Measurements from ENCODE around the gene NUDT5.

NUDT5 gene

DNA sequence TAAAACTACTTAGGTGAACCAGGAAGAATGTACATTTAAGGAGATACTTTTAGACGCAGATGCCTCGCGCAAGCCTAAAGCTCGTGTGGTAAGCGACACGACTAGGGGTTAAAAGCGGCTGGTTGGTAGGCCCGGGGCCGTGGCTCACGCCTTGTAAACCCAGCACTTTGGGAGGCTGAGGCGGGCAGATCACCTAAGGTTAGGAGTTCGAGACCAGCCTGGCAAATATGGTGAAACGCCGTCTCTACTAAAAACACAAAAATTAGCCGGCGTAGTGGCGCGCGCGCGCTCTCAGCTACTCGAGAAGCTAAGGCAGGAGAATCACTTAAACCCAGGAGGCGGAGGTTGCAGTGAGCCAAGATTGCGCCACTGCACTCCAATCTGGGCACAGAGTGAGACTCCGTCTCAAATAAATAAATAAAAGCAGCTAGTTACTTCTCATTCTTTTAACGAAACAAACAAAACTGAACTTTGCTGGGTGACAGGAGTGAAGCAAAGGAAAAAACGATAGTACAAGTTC, 879 bp downstream of the NUDT5 start:
- peak in 2 of 3 donors; percentile 39 to 55 for DNase-seq
- H3K4me1 ChIP-seq (ENCODE audit: control extremely low read depth in 1 of 4, control insufficient read depth in 4 of 4, insufficient read depth in 4 of 4, low read length in 3 of 4) = peaks cover 14 to 46% (median 29%) of the 10 kb centered on the region in 4 experiments
- POLR2A ChIA-PET = interaction anchor here (2.1 kb wide), 1 partner anchor 11 kb away, joined by 7 read pairs; no protein-coding TSS in a partner anchor
- WGBS (ENCODE audit: insufficient coverage) = 18% methylated on average over 27 of the region's 27 CpGs
- CTCF ChIA-PET = interaction anchor here (0.9 to 4.4 kb wide), 3 partner anchors 15 to 63 kb away, joined by 4 to 27 read pairs (median 11); no protein-coding TSS in a partner anchor
- H3K9me3 ChIP-seq (ENCODE audit: control extremely low read depth in 1 of 5, control insufficient read depth in 4 of 5, insufficient read depth in 2 of 5, low read depth in 1 of 5, low read length in 4 of 5) = no peaks in the 10 kb centered on the region
- peaks cover 3 to 20% (median 8%) of the 10 kb centered on the region in 4 experiments for H3K36me3 ChIP-seq (ENCODE audit: control insufficient read depth in 4 of 4, insufficient read depth in 4 of 4, low read length in 3 of 4)
- H3K4me3 ChIP-seq (ENCODE audit: control insufficient read depth in 1 of 7, extremely low read depth in 1 of 7, insufficient read depth in 4 of 7, low read depth in 2 of 7, low read length in 6 of 7) = peak overlapping the region in 6 of 7 experiments; percentile 87 to 100 (median 97)
- no peaks in the 10 kb centered on the region for H3K27me3 ChIP-seq (replicated peaks in 2 of 5; ENCODE audit: control insufficient read depth in 4 of 5, insufficient read depth in 5 of 5, low read length in 4 of 5)
- H3K27ac ChIP-seq (ENCODE audit: insufficient read depth in 1 of 2, low read depth in 1 of 2, low read length in 2 of 2, poor library complexity in 1 of 2, severe bottlenecking in 2 of 2) = peak overlapping the region; percentile 94 to 96

DNA sequence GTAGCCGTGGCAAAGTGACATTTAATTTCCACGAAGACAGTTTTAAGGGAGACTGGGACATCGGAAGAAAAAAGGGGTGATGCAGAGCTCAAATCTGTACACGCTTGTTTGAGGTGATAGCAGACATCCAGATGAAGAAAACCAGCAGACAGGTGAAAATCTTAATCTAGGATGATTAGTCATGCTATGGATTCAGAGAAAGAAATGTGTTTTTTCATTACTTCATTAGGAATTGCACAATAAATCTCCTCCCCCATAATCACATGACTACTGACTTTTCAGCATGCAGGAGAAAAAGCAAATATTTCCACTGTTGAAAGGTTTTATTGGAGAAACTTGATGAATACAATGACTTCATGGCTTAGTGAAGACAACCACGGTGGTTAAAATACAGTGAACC, 2.5 kb downstream of the NUDT5 start:
- H3K9me3 ChIP-seq (ENCODE audit: control extremely low read depth in 1 of 5, control insufficient read depth in 4 of 5, insufficient read depth in 2 of 5, low read depth in 1 of 5, low read length in 4 of 5) = no peaks in the 10 kb centered on the region
- no peak overlapping the region for H3K27ac ChIP-seq (ENCODE audit: insufficient read depth in 1 of 2, low read depth in 1 of 2, low read length in 2 of 2, poor library complexity in 1 of 2, severe bottlenecking in 2 of 2)
- CTCF ChIA-PET = interaction anchor here (1.2 to 1.6 kb wide), 2 partner anchors 21 to 53 kb away, joined by 3 to 7 read pairs; no protein-coding TSS in a partner anchor
- H3K4me1 ChIP-seq (ENCODE audit: control extremely low read depth in 1 of 4, control insufficient read depth in 4 of 4, insufficient read depth in 4 of 4, low read length in 3 of 4) = peaks cover 14 to 43% (median 26%) of the 10 kb centered on the region in 4 experiments
- no peak overlapping the region for H3K4me3 ChIP-seq (ENCODE audit: control insufficient read depth in 1 of 7, extremely low read depth in 1 of 7, insufficient read depth in 4 of 7, low read depth in 2 of 7, low read length in 6 of 7)
- 98% methylated on average over 4 of the region's 5 CpGs for WGBS (ENCODE audit: insufficient coverage)
- DNase-seq = peak in 1 of 3 donors; percentile 17
- H3K36me3 ChIP-seq (ENCODE audit: control insufficient read depth in 4 of 4, insufficient read depth in 4 of 4, low read length in 3 of 4) = peaks cover 0 to 11% (median 1%) of the 10 kb centered on the region in 4 experiments
- POLR2A ChIA-PET = no interaction called here
- H3K27me3 ChIP-seq (replicated peaks in 2 of 5; ENCODE audit: control insufficient read depth in 4 of 5, insufficient read depth in 5 of 5, low read length in 4 of 5) = no peaks in the 10 kb centered on the region

DNA sequence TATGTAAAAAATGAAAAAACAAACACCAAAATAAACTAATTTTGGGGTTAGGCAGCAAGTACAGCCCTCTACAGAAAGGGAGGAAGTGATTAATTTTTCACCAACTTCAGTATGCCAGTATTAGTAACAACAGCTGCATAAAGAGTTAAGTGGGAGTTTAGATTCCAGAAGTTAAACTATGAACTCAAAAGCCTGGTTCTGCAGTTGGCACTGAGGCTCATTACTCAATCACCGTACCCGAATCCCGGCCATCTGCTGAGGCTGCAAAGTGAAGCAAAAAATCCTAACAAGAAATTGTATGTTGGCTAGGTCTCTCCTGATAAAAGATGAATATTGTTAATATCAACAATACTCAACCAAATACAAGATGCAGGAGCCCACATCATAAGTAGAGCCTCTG, 4.0 kb downstream of the NUDT5 start:
- POLR2A ChIA-PET = no interaction called here
- H3K4me3 ChIP-seq (ENCODE audit: control insufficient read depth in 1 of 7, extremely low read depth in 1 of 7, insufficient read depth in 4 of 7, low read depth in 2 of 7, low read length in 6 of 7) = no peak overlapping the region
- H3K9me3 ChIP-seq (ENCODE audit: control extremely low read depth in 1 of 5, control insufficient read depth in 4 of 5, insufficient read depth in 2 of 5, low read depth in 1 of 5, low read length in 4 of 5) = no peaks in the 10 kb centered on the region
- DNase-seq = no peak
- H3K36me3 ChIP-seq (ENCODE audit: control insufficient read depth in 4 of 4, insufficient read depth in 4 of 4, low read length in 3 of 4) = peaks cover 0 to 19% (median under 1%) of the 10 kb centered on the region in 4 experiments
- CTCF ChIA-PET = interaction anchor here (1.3 kb wide), 1 partner anchor 22 kb away, joined by 3 read pairs; no protein-coding TSS in a partner anchor
- H3K4me1 ChIP-seq (ENCODE audit: control extremely low read depth in 1 of 4, control insufficient read depth in 4 of 4, insufficient read depth in 4 of 4, low read length in 3 of 4) = peaks cover 14 to 34% (median 20%) of the 10 kb centered on the region in 4 experiments
- no CpG with 5 or more reads among the region's 3 CpGs for WGBS (ENCODE audit: insufficient coverage)
- H3K27me3 ChIP-seq (replicated peaks in 2 of 5; ENCODE audit: control insufficient read depth in 4 of 5, insufficient read depth in 5 of 5, low read length in 4 of 5) = no peaks in the 10 kb centered on the region
- no peak overlapping the region for H3K27ac ChIP-seq (ENCODE audit: insufficient read depth in 1 of 2, low read depth in 1 of 2, low read length in 2 of 2, poor library complexity in 1 of 2, severe bottlenecking in 2 of 2)

- ChIA-PET POLR2A (no interaction called here), CTCF (no interaction called here)
- H3K9me3 ChIP-seq (ENCODE audit: control extremely low read depth in 1 of 5, control insufficient read depth in 4 of 5, insufficient read depth in 2 of 5, low read depth in 1 of 5, low read length in 4 of 5) = no peaks in the 10 kb centered on the region
- DNase-seq = no peak
- H3K4me1 ChIP-seq (ENCODE audit: control extremely low read depth in 1 of 4, control insufficient read depth in 4 of 4, insufficient read depth in 4 of 4, low read length in 3 of 4) = peaks cover 3 to 36% (median 12%) of the 10 kb centered on the region in 4 experiments
- WGBS (ENCODE audit: insufficient coverage) = 100% methylated on average over 3 of the region's 10 CpGs
- no peaks in the 10 kb centered on the region for H3K27me3 ChIP-seq (replicated peaks in 2 of 5; ENCODE audit: control insufficient read depth in 4 of 5, insufficient read depth in 5 of 5, low read length in 4 of 5)
- H3K27ac ChIP-seq (ENCODE audit: insufficient read depth in 1 of 2, low read depth in 1 of 2, low read length in 2 of 2, poor library complexity in 1 of 2, severe bottlenecking in 2 of 2) = no peak overlapping the region
- peaks cover 0 to 35% (median 7%) of the 10 kb centered on the region in 4 experiments for H3K36me3 ChIP-seq (ENCODE audit: control insufficient read depth in 4 of 4, insufficient read depth in 4 of 4, low read length in 3 of 4)
- no peak overlapping the region for H3K4me3 ChIP-seq (ENCODE audit: control insufficient read depth in 1 of 7, extremely low read depth in 1 of 7, insufficient read depth in 4 of 7, low read depth in 2 of 7, low read length in 6 of 7)
These were observed 6.3 kb downstream of the NUDT5 start for GRCh38 chr10:12189426-12189825.

- peaks cover 3 to 29% (median 7%) of the 10 kb centered on the region in 4 experiments for H3K4me1 ChIP-seq (ENCODE audit: control extremely low read depth in 1 of 4, control insufficient read depth in 4 of 4, insufficient read depth in 4 of 4, low read length in 3 of 4)
- H3K27ac ChIP-seq (ENCODE audit: insufficient read depth in 1 of 2, low read depth in 1 of 2, low read length in 2 of 2, poor library complexity in 1 of 2, severe bottlenecking in 2 of 2) = no peak overlapping the region
- CTCF ChIA-PET = no interaction called here
- POLR2A ChIA-PET = no interaction called here
- 100% methylated on average over 2 of the region's 6 CpGs for WGBS (ENCODE audit: insufficient coverage)
- no peak for DNase-seq
- H3K9me3 ChIP-seq (ENCODE audit: control extremely low read depth in 1 of 5, control insufficient read depth in 4 of 5, insufficient read depth in 2 of 5, low read depth in 1 of 5, low read length in 4 of 5) = no peaks in the 10 kb centered on the region
- peaks cover 0 to 36% (median 8%) of the 10 kb centered on the region in 4 experiments for H3K36me3 ChIP-seq (ENCODE audit: control insufficient read depth in 4 of 4, insufficient read depth in 4 of 4, low read length in 3 of 4)
- no peaks in the 10 kb centered on the region for H3K27me3 ChIP-seq (replicated peaks in 2 of 5; ENCODE audit: control insufficient read depth in 4 of 5, insufficient read depth in 5 of 5, low read length in 4 of 5)
- no peak overlapping the region for H3K4me3 ChIP-seq (ENCODE audit: control insufficient read depth in 1 of 7, extremely low read depth in 1 of 7, insufficient read depth in 4 of 7, low read depth in 2 of 7, low read length in 6 of 7)
These were observed 7.0 kb downstream of the NUDT5 start for GRCh38 chr10:12188656-12189055.

DNA sequence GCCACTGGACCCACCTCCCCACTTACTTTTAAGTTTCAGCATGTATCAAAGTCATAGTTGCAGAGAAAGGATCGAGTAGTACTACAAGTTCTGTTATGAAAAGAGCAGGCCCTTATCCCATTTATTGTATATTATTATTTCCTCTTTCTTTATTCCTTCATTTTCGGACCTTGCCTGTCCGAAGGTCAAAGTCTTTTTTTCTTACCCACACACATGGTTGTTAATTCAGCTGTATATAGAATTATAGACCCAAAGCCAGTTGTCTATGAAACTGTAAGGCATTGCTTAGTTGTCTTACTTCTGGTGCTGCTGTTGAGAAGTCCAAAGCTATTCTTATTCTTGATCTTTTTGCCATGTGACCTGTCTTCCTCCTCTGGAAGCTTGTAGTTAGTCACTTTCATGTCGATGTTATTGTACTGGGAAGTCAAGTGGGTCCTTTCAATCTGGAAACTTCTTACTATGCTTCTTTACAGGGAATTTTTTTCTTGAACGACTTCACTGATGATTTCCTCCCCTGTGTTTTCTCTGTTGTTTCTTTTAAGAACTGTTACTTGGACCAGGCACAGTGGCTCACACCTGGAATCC, 8.3 kb downstream of the NUDT5 start:
- Histone ChIP-seq H3K4me3 (ENCODE audit: control insufficient read depth in 1 of 7, extremely low read depth in 1 of 7, insufficient read depth in 4 of 7, low read depth in 2 of 7, low read length in 6 of 7) (no peak overlapping the region), H3K27ac (ENCODE audit: insufficient read depth in 1 of 2, low read depth in 1 of 2, low read length in 2 of 2, poor library complexity in 1 of 2, severe bottlenecking in 2 of 2) (no peak overlapping the region), H3K9me3 (ENCODE audit: control extremely low read depth in 1 of 5, control insufficient read depth in 4 of 5, insufficient read depth in 2 of 5, low read depth in 1 of 5, low read length in 4 of 5) (no peaks in the 10 kb centered on the region), H3K4me1 (ENCODE audit: control extremely low read depth in 1 of 4, control insufficient read depth in 4 of 4, insufficient read depth in 4 of 4, low read length in 3 of 4) (peaks cover 3 to 23% (median 6%) of the 10 kb centered on the region in 4 experiments), H3K27me3 (replicated peaks in 2 of 5; ENCODE audit: control insufficient read depth in 4 of 5, insufficient read depth in 5 of 5, low read length in 4 of 5) (no peaks in the 10 kb centered on the region), H3K36me3 (ENCODE audit: control insufficient read depth in 4 of 4, insufficient read depth in 4 of 4, low read length in 3 of 4) (peaks cover 0 to 38% (median 9%) of the 10 kb centered on the region in 4 experiments)
- WGBS (ENCODE audit: insufficient coverage) = 87% methylated on average over 2 of the region's 5 CpGs
- ChIA-PET CTCF (interaction anchor here (0.6 kb wide), 1 partner anchor 17 kb away, joined by 3 read pairs; no protein-coding TSS in a partner anchor), POLR2A (interaction anchor here (0.7 to 1.2 kb wide), 2 partner anchors 16 to 214 kb away, joined by 3 to 6 read pairs; no protein-coding TSS in a partner anchor)
- DNase-seq = no peak

GRCh38 chr10:12186323-12186722, 9.4 kb downstream of the NUDT5 start:
- CTCF ChIA-PET = no interaction called here
- Histone ChIP-seq H3K36me3 (ENCODE audit: control insufficient read depth in 4 of 4, insufficient read depth in 4 of 4, low read length in 3 of 4) (peaks cover 0 to 39% (median 9%) of the 10 kb centered on the region in 4 experiments), H3K4me1 (ENCODE audit: control extremely low read depth in 1 of 4, control insufficient read depth in 4 of 4, insufficient read depth in 4 of 4, low read length in 3 of 4) (peaks cover 3 to 14% (median 6%) of the 10 kb centered on the region in 4 experiments), H3K27me3 (replicated peaks in 2 of 5; ENCODE audit: control insufficient read depth in 4 of 5, insufficient read depth in 5 of 5, low read length in 4 of 5) (no peaks in the 10 kb centered on the region), H3K4me3 (ENCODE audit: control insufficient read depth in 1 of 7, extremely low read depth in 1 of 7, insufficient read depth in 4 of 7, low read depth in 2 of 7, low read length in 6 of 7) (peak overlapping the region in 2 of 7 experiments; percentile 3 to 13), H3K27ac (ENCODE audit: insufficient read depth in 1 of 2, low read depth in 1 of 2, low read length in 2 of 2, poor library complexity in 1 of 2, severe bottlenecking in 2 of 2) (no peak overlapping the region), H3K9me3 (ENCODE audit: control extremely low read depth in 1 of 5, control insufficient read depth in 4 of 5, insufficient read depth in 2 of 5, low read depth in 1 of 5, low read length in 4 of 5) (no peaks in the 10 kb centered on the region)
- 38% methylated on average over 4 of the region's 8 CpGs for WGBS (ENCODE audit: insufficient coverage)
- peak; percentile 18 to 71 (median 58) for DNase-seq
- POLR2A ChIA-PET = interaction anchor here (0.6 kb wide), 1 partner anchor 225 kb away, joined by 3 read pairs; no protein-coding TSS in a partner anchor
